OCI-LY7 (cell line): ENCODE measurements around the gene SLAMF1. TPM values are rescaled to one million over a fixed set of nuclear protein-coding genes. Genes with fewer than 3 reads are reported as not detected.
A peak's percentile ranks its signal among the peaks of the same experiment; 100 is the strongest.

ENCODE experiments used
- BruUV-seq: library from RNA; stranded (reverse); fragments of 400-500 nt; replicated peaks from 2 replicates; lab custom pipeline; 2021; lab: Mats Ljungman, UMichigan
- CTCF ChIA-PET: fragments of 300-600 bp; sonication (Branson Sonifier 250); formaldehyde crosslinking; loops from one replicate; lab custom pipeline; 2022; ENCODE audit warnings: antibody characterized with exemption; ENCODE audit not compliant: unreplicated experiment; lab: Charles Lee
- POLR2A ChIA-PET: fragments of 300-600 bp; sonication (Branson Sonifier 250); formaldehyde crosslinking; loops from one replicate; lab custom pipeline; 2022; ENCODE audit warnings: antibody characterized with exemption; lab: Charles Lee
- DNase-seq: peaks from one replicate; pipeline ENCODE4 v3.0.0-alpha.2; 2015; ENCODE audit warnings: low spot score
- H2AFZ ChIP-seq: fragments of 200-600 bp; sonication (generic), shearing (Covaris generic); 2 replicates; pipeline ENCODE4 v1.6.1; 2014; ENCODE audit warnings: mild to moderate bottlenecking, antibody characterized with exemption, low read length, moderate library complexity
- H3K27ac ChIP-seq: fragments of 200-600 bp; sonication (generic); 2 replicates; pipeline ENCODE4 v1.5.1; 2014; ENCODE audit warnings: mixed run types, low read depth, mild to moderate bottlenecking, moderate library complexity, low read length, inconsistent platforms; ENCODE audit not compliant: poor library complexity, severe bottlenecking
- H3K36me3 ChIP-seq: fragments of 200-600 bp; sonication (generic); 2 replicates; pipeline ENCODE4 v1.6.1; 2014; ENCODE audit warnings: mild to moderate bottlenecking, antibody characterized with exemption, low read length, moderate library complexity, mixed read lengths; ENCODE audit not compliant: insufficient read depth
- H3K4me1 ChIP-seq: fragments of 200-600 bp; sonication (generic); 2 replicates; pipeline ENCODE4 v1.5.1; 2014; ENCODE audit warnings: mild to moderate bottlenecking, low read length; ENCODE audit not compliant: insufficient read depth, poor library complexity, severe bottlenecking
- H3K4me2 ChIP-seq: fragments of 200-600 bp; sonication (generic); 2 replicates; pipeline ENCODE4 v1.6.1; 2014; ENCODE audit warnings: mild to moderate bottlenecking, low read length
- H3K4me3 ChIP-seq: fragments of 200-600 bp; sonication (generic); 2 replicates; pipeline ENCODE4 v1.5.1; 2014; ENCODE audit warnings: mild to moderate bottlenecking, low read depth, low read length; ENCODE audit not compliant: poor library complexity, severe bottlenecking
- H3K79me2 ChIP-seq: fragments of 200-600 bp; sonication (generic); 2 replicates; pipeline ENCODE4 v1.6.1; 2016; ENCODE audit warnings: low read depth, mild to moderate bottlenecking, low read length, moderate library complexity, mixed read lengths; ENCODE audit not compliant: insufficient read depth
- H3K9me2 ChIP-seq: fragments of 200-600 bp; sonication (generic); 2 replicates; pipeline ENCODE4 v1.6.1; 2016; ENCODE audit warnings: mild to moderate bottlenecking, low read length, mixed read lengths; ENCODE audit not compliant: insufficient read depth
- H3K9me3 ChIP-seq: fragments of 200-600 bp; sonication (generic); 2 replicates; pipeline ENCODE4 v1.6.1; 2014; ENCODE audit warnings: mild to moderate bottlenecking, mixed run types, low read length, mixed read lengths
- H4K20me1 ChIP-seq: fragments of 200-600 bp; sonication (generic); 2 replicates; pipeline ENCODE4 v1.6.1; 2014; ENCODE audit warnings: mild to moderate bottlenecking, antibody characterized with exemption, low read length, moderate library complexity, mixed read lengths; ENCODE audit not compliant: insufficient read depth
- CTCF ChIP-seq: fragments of 200-600 bp; sonication (generic); conservative IDR thresholded peaks from 2 replicates; pipeline ENCODE4 v1.5.1; 2014; ENCODE audit warnings: mild to moderate bottlenecking, antibody characterized with exemption, low read length, moderate library complexity, mixed read lengths
- EZH2phosphoT487 ChIP-seq: fragments of 200-600 bp; sonication (generic); IDR thresholded peaks from 2 replicates; pipeline ENCODE4 v1.6.1; 2018; ENCODE audit warnings: low read depth, borderline replicate concordance, mild to moderate bottlenecking, mixed run types, antibody characterized with exemption, low read length, moderate library complexity, mixed read lengths
- intact Hi-C: fragments of 100-400 bp; cut with micrococcal nuclease; formaldehyde crosslinking; loops from one replicate; pipeline ENCODE4 v1.10.0; 2022; ENCODE audit not compliant: unreplicated experiment
- total RNA-seq, 2 experiments: library from RNA; depleted of rRNA in 1 of 2; stranded (reverse); fragments of >200 nt in 1 of 2; shearing (Covaris generic) in 1 of 2; gene quantifications; 2 replicates each; pipeline ENCODE4 v1.2.3, GENCODE V29; 2014 to 2022

SLAMF1 gene
- total RNA-seq, 2 experiments from 2014 or later, result 0.32 to 0.72 TPM

- CTCF ChIA-PET, result interaction anchor here (1.6 to 2.7 kb wide), 3 partner anchors 66 to 233 kb away, joined by 5 to 9 read pairs (median 6); no protein-coding TSS in a partner anchor
- H3K4me1 ChIP-seq, result peaks cover 60% of the 10 kb centered on the region
- H3K9me2 ChIP-seq, result no peaks in the 10 kb centered on the region
- no peak for DNase-seq
- no peak overlapping the region for H3K4me3 ChIP-seq
- POLR2A ChIA-PET, result interaction anchor here (0.6 to 2.7 kb wide), 11 partner anchors 10 to 232 kb away, joined by 3 to 17 read pairs (median 4); no protein-coding TSS in a partner anchor
- H3K36me3 ChIP-seq, result peaks cover 7% of the 10 kb centered on the region; the same call in 1 of the 2 replicates
- no peaks in the 10 kb centered on the region for H4K20me1 ChIP-seq
- H3K4me2 ChIP-seq, result peak overlapping the region; percentile 9; the same call in 1 of the 2 replicates
- no peak for TF ChIP-seq CTCF
- TF ChIP-seq EZH2phosphoT487, result no peak
- H3K79me2 ChIP-seq, result no peaks in the 10 kb centered on the region
- no peak overlapping the region for H3K27ac ChIP-seq
- peaks cover 18% of the 10 kb centered on the region; the same call in 1 of the 2 replicates for H3K9me3 ChIP-seq
- H2AFZ ChIP-seq, result peak overlapping the region; percentile 47; the same call in 1 of the 2 replicates
- no TSS peak for BruUV-seq
- intact Hi-C loops, result loop anchor here (5.0 kb wide), 2 partner anchors 267 to 407 kb away; partner anchors contain the start of genes COPA and NCSTN
These were observed 37.9 kb downstream of the SLAMF1 start for GRCh38 chr1:160608941-160609340.

- ChIA-PET POLR2A (interaction anchor here (0.7 to 2.7 kb wide), 8 partner anchors 10 to 231 kb away, joined by 3 to 17 read pairs (median 4); no protein-coding TSS in a partner anchor), CTCF (interaction anchor here (1.0 to 2.7 kb wide), 3 partner anchors 66 to 232 kb away, joined by 5 to 9 read pairs (median 6); no protein-coding TSS in a partner anchor)
- no peak for DNase-seq
- Histone ChIP-seq H4K20me1 (no peaks in the 10 kb centered on the region), H3K9me2 (no peaks in the 10 kb centered on the region), H3K4me2 (peak overlapping the region; percentile 9; the same call in 1 of the 2 replicates), H3K79me2 (no peaks in the 10 kb centered on the region), H3K9me3 (peaks cover 22% of the 10 kb centered on the region; the same call in 1 of the 2 replicates), H3K36me3 (peaks cover 7% of the 10 kb centered on the region; the same call in 1 of the 2 replicates), H3K4me3 (no peak overlapping the region), H2AFZ (peak overlapping the region; percentile 66; the same call in 1 of the 2 replicates), H3K27ac (no peak overlapping the region), H3K4me1 (peaks cover 60% of the 10 kb centered on the region)
- intact Hi-C loops, result loop anchor here (5.0 kb wide), 2 partner anchors 266 to 406 kb away; partner anchors contain the start of genes COPA and NCSTN
- no peak for TF ChIP-seq EZH2phosphoT487
- no peak for TF ChIP-seq CTCF
- no TSS peak for BruUV-seq
These were observed 38.3 kb downstream of the SLAMF1 start for GRCh38 chr1:160608514-160608913.
